Stimulated activated naive CD4-positive, alpha-beta T cell (primary cell): Measurements from ENCODE around the gene NTRK1.

ENCODE experiments used
- DNase-seq, 6 experiments: peaks; one replicate each; lab custom pipeline; 2025; lab: John Stamatoyannopoulos, UW

NTRK1 gene

GRCh38 chr1:156881101-156881500 is 20.4 kb downstream of the NTRK1 start:
- DNase-seq = no peak

- DNase-seq = no peak
These were observed 21.0 kb downstream of the NTRK1 start for GRCh38 chr1:156881663-156882062.

GRCh38 chr1:156882543-156882942 is 21.9 kb downstream of the NTRK1 start:
- no peak for DNase-seq

GRCh38 chr1:156883919-156884318 is 23.3 kb downstream of the NTRK1 start:
- no peak for DNase-seq

- no peak for DNase-seq
These were observed 24.0 kb downstream of the NTRK1 start for GRCh38 chr1:156884560-156885184.

- DNase-seq = no peak
These were observed 24.6 kb downstream of the NTRK1 start for GRCh38 chr1:156885314-156885713.

GRCh38 chr1:156885880-156886355 is 25.3 kb downstream of the NTRK1 start:
- DNase-seq = no peak

GRCh38 chr1:156886583-156887281 is 26.1 kb downstream of the NTRK1 start:
- DNase-seq = no peak

GRCh38 chr1:156887317-156887716 is 26.7 kb downstream of the NTRK1 start:
- DNase-seq = no peak

- no peak for DNase-seq
These were observed 27.1 kb downstream of the NTRK1 start for GRCh38 chr1:156887734-156888133.

GRCh38 chr1:156889802-156890580 is 29.3 kb downstream of the NTRK1 start:
- peak in 4 of 6 experiments; percentile 21 to 46 (median 24) for DNase-seq

- DNase-seq = peak; percentile 62 to 82 (median 72)
These were observed 31.8 kb downstream of the NTRK1 start for GRCh38 chr1:156892190-156893047.

- peak in 2 of 6 experiments; percentile 15 to 39 for DNase-seq
These were observed 32.6 kb downstream of the NTRK1 start, which contains the start of gene PEAR1 for GRCh38 chr1:156893048-156893953. Gene PEAR1, plus strand, starts transcription at chr1:156893718. Its CDS starts 10,209 bp downstream, at chr1:156903927.

- DNase-seq = no peak
These were observed 33.3 kb downstream of the NTRK1 start for GRCh38 chr1:156894001-156894400.

- DNase-seq = no peak
These were observed 34.2 kb downstream of the NTRK1 start for GRCh38 chr1:156894711-156895454.

- no peak for DNase-seq
These were observed 34.8 kb downstream of the NTRK1 start for GRCh38 chr1:156895455-156895812.

GRCh38 chr1:156895927-156896326 is 35.3 kb downstream of the NTRK1 start:
- DNase-seq = no peak

- no peak for DNase-seq
These were observed 35.9 kb downstream of the NTRK1 start for GRCh38 chr1:156896490-156897033.

- DNase-seq = no peak
These were observed 36.6 kb downstream of the NTRK1 start for GRCh38 chr1:156897078-156897825.
